Measurements from ENCODE around the gene HDGFL3.
A peak's percentile ranks its signal among the peaks of the same experiment; 100 is the strongest.
"Not testable (repeated sequence)": the region's sequence is repeated elsewhere in the genome, so short reads cannot be mapped to it uniquely, and the experiment has no call there.

Gene HDGFL3

DNA sequence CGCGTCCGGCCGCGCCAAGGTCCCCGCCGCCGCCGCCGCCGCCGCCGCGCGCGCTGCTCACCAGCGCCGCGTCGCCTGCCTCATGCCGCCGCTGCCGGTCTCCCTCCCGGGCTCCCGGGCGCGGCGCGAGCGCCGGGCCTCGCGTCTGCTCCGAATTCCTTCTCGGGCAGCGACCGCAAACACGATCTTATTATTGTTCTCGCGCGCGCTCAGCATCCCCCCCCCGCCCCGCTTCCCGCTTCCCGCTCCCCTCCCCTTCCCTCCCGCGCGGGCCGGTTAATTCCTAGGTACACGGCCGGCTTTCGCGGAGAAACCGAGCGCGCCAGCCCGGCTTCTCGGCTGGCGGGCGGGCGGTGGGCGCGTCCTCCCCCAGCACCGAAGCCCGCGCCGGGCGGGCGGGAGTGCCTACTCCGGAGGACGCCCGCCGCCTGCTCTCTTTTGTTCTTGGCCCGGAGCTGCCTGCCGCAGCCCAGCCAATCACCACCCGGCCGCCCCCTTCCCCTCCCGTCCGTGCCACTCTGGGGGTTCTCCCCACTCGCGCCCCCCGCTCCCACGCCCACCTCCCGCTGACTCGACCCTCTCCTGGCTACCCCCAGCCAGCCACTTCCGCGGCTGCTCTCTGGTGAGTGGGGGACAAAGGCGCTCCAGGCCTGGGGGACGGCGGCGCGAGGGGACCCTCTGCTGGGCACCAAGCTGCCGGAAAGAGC is at the start of gene HDGFL3:
HDGFL3 (minus strand) TSS at position 164 of the 707 bp plus-strand sequence. CDS start 409 bp downstream, outside the sequence.
- Histone ChIP-seq H3K4me1 (ENCODE audit: control insufficient read depth, insufficient read depth, low read length) (peaks cover 11% of the 10 kb centered on the region), H3K27me3 (ENCODE audit: control insufficient read depth, insufficient read depth, low read length) (no peaks in the 10 kb centered on the region), H3K36me3 (ENCODE audit: control insufficient read depth, insufficient read depth, low read length) (no peaks in the 10 kb centered on the region), H3K9ac (ENCODE audit: low read length) (peak within 1 kb of the TSS; percentile 63), H3K27ac (ENCODE audit: low read depth, low read length) (peak within 1 kb of the TSS; percentile 91), H3K4me3 (ENCODE audit: low read length) (peak within 1 kb of the TSS; percentile 78)

- no peaks in the 10 kb centered on the region for H3K36me3 ChIP-seq (ENCODE audit: control insufficient read depth, insufficient read depth, low read length)
- H3K4me3 ChIP-seq (ENCODE audit: low read length): no peak overlapping the region
- H3K27me3 ChIP-seq (ENCODE audit: control insufficient read depth, insufficient read depth, low read length): peaks cover 4% of the 10 kb centered on the region
- no peak overlapping the region for H3K9ac ChIP-seq (ENCODE audit: low read length)
- no peaks in the 10 kb centered on the region for H3K4me1 ChIP-seq (ENCODE audit: control insufficient read depth, insufficient read depth, low read length)
- H3K27ac ChIP-seq (ENCODE audit: low read depth, low read length): no peak overlapping the region
These were observed 43.2 kb upstream of the HDGFL3 start for GRCh38 chr15:83250781-83251180.

GRCh38 chr15:83249030-83249343 is 41.4 kb upstream of the HDGFL3 start:
- Histone ChIP-seq H3K4me3 (ENCODE audit: low read length) (no peak overlapping the region), H3K36me3 (ENCODE audit: control insufficient read depth, insufficient read depth, low read length) (no peaks in the 10 kb centered on the region), H3K27ac (ENCODE audit: low read depth, low read length) (no peak overlapping the region), H3K27me3 (ENCODE audit: control insufficient read depth, insufficient read depth, low read length) (peaks cover 4% of the 10 kb centered on the region), H3K4me1 (ENCODE audit: control insufficient read depth, insufficient read depth, low read length) (no peaks in the 10 kb centered on the region), H3K9ac (ENCODE audit: low read length) (no peak overlapping the region)

GRCh38 chr15:83248151-83249029 is 40.8 kb upstream of the HDGFL3 start:
- no peaks in the 10 kb centered on the region for H3K36me3 ChIP-seq (ENCODE audit: control insufficient read depth, insufficient read depth, low read length)
- no peaks in the 10 kb centered on the region for H3K4me1 ChIP-seq (ENCODE audit: control insufficient read depth, insufficient read depth, low read length)
- H3K27me3 ChIP-seq (ENCODE audit: control insufficient read depth, insufficient read depth, low read length): peaks cover 4% of the 10 kb centered on the region
- no peak overlapping the region for H3K9ac ChIP-seq (ENCODE audit: low read length)
- H3K4me3 ChIP-seq (ENCODE audit: low read length): no peak overlapping the region
- no peak overlapping the region for H3K27ac ChIP-seq (ENCODE audit: low read depth, low read length)

DNA sequence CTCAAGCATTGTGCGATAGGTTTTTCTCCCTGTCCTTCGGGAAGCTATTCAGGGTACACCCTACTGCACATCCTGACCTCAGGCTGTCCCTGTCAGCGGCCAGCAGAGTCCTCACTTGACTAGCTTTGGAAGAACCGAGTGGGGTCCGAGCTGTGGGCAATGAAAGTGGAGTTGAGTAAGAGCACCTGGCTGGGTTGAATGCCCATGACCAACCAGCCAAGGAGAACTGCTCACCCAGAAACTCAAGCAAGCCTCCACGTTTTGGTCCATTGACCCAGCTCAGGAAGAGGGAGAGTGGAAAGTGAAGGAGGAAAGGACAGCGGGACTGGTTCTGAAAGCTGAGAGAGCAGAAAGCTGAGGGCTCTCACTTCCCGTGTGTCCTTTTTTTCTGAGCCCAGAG is 36.0 kb upstream of the HDGFL3 start:
- Histone ChIP-seq H3K4me1 (ENCODE audit: control insufficient read depth, insufficient read depth, low read length) (no peaks in the 10 kb centered on the region), H3K36me3 (ENCODE audit: control insufficient read depth, insufficient read depth, low read length) (no peaks in the 10 kb centered on the region), H3K4me3 (ENCODE audit: low read length) (no peak overlapping the region), H3K9ac (ENCODE audit: low read length) (no peak overlapping the region), H3K27ac (ENCODE audit: low read depth, low read length) (no peak overlapping the region), H3K27me3 (ENCODE audit: control insufficient read depth, insufficient read depth, low read length) (peaks cover 4% of the 10 kb centered on the region)

DNA sequence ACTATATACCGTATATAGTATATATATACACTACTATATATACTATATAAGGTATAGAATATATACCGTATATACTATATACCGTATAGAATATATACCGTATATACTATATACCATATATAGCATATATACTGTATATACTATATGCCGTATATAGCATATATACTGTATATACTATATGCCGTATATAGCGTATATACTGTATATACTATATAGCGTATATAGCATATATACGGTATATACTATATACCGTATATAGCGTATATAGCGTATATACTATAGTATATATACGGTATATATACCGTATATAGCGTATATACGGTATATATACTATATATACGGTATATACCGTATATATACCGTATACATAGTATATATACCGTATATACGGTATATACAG is 22.6 kb upstream of the HDGFL3 start:
- Histone ChIP-seq H3K36me3 (ENCODE audit: control insufficient read depth, insufficient read depth, low read length) (no peaks in the 10 kb centered on the region), H3K27me3 (ENCODE audit: control insufficient read depth, insufficient read depth, low read length) (no peaks in the 10 kb centered on the region), H3K27ac (ENCODE audit: low read depth, low read length) (no peak overlapping the region), H3K9ac (ENCODE audit: low read length) (no peak overlapping the region), H3K4me1 (ENCODE audit: control insufficient read depth, insufficient read depth, low read length) (no peaks in the 10 kb centered on the region), H3K4me3 (ENCODE audit: low read length) (no peak overlapping the region)

GRCh38 chr15:83225449-83225848 is 17.8 kb upstream of the HDGFL3 start:
- Histone ChIP-seq H3K27ac (ENCODE audit: low read depth, low read length) (no peak overlapping the region), H3K4me3 (ENCODE audit: low read length) (no peak overlapping the region), H3K36me3 (ENCODE audit: control insufficient read depth, insufficient read depth, low read length) (no peaks in the 10 kb centered on the region), H3K4me1 (ENCODE audit: control insufficient read depth, insufficient read depth, low read length) (no peaks in the 10 kb centered on the region), H3K27me3 (ENCODE audit: control insufficient read depth, insufficient read depth, low read length) (no peaks in the 10 kb centered on the region), H3K9ac (ENCODE audit: low read length) (no peak overlapping the region)

- not testable (repeated sequence) for H3K4me1 ChIP-seq (ENCODE audit: control insufficient read depth, insufficient read depth, low read length); H3K36me3 ChIP-seq (ENCODE audit: control insufficient read depth, insufficient read depth, low read length); H3K27ac ChIP-seq (ENCODE audit: low read depth, low read length); H3K9ac ChIP-seq (ENCODE audit: low read length); H3K27me3 ChIP-seq (ENCODE audit: control insufficient read depth, insufficient read depth, low read length); H3K4me3 ChIP-seq (ENCODE audit: low read length)
These were observed 14.2 kb upstream of the HDGFL3 start for GRCh38 chr15:83221781-83222180.

GRCh38 chr15:83219026-83219425 is 11.4 kb upstream of the HDGFL3 start:
- H3K4me1 ChIP-seq (ENCODE audit: control insufficient read depth, insufficient read depth, low read length): no peaks in the 10 kb centered on the region
- no peak overlapping the region for H3K27ac ChIP-seq (ENCODE audit: low read depth, low read length)
- no peak overlapping the region for H3K4me3 ChIP-seq (ENCODE audit: low read length)
- no peaks in the 10 kb centered on the region for H3K36me3 ChIP-seq (ENCODE audit: control insufficient read depth, insufficient read depth, low read length)
- H3K27me3 ChIP-seq (ENCODE audit: control insufficient read depth, insufficient read depth, low read length): no peaks in the 10 kb centered on the region
- H3K9ac ChIP-seq (ENCODE audit: low read length): no peak overlapping the region

- Histone ChIP-seq H3K4me3 (ENCODE audit: low read length) (no peak overlapping the region), H3K27ac (ENCODE audit: low read depth, low read length) (no peak overlapping the region), H3K9ac (ENCODE audit: low read length) (no peak overlapping the region)
These were observed 7.7 kb upstream of the HDGFL3 start for GRCh38 chr15:83215306-83215705.

GRCh38 chr15:83210619-83211018 is 3.0 kb upstream of the HDGFL3 start:
- peaks cover 2% of the 10 kb centered on the region for H3K4me1 ChIP-seq (ENCODE audit: control insufficient read depth, insufficient read depth, low read length)
- no peak overlapping the region for H3K9ac ChIP-seq (ENCODE audit: low read length)
- no peak overlapping the region for H3K27ac ChIP-seq (ENCODE audit: low read depth, low read length)
- H3K27me3 ChIP-seq (ENCODE audit: control insufficient read depth, insufficient read depth, low read length): no peaks in the 10 kb centered on the region
- no peak overlapping the region for H3K4me3 ChIP-seq (ENCODE audit: low read length)
- no peaks in the 10 kb centered on the region for H3K36me3 ChIP-seq (ENCODE audit: control insufficient read depth, insufficient read depth, low read length)

More at GRCh38 chr15:83215306-83215705, 7.7 kb upstream of the HDGFL3 start:
- no peaks in the 10 kb centered on the region for H3K4me1 ChIP-seq (ENCODE audit: control insufficient read depth, insufficient read depth, low read length)
- no peaks in the 10 kb centered on the region for H3K36me3 ChIP-seq (ENCODE audit: control insufficient read depth, insufficient read depth, low read length)
- H3K27me3 ChIP-seq (ENCODE audit: control insufficient read depth, insufficient read depth, low read length): no peaks in the 10 kb centered on the region

DNA sequence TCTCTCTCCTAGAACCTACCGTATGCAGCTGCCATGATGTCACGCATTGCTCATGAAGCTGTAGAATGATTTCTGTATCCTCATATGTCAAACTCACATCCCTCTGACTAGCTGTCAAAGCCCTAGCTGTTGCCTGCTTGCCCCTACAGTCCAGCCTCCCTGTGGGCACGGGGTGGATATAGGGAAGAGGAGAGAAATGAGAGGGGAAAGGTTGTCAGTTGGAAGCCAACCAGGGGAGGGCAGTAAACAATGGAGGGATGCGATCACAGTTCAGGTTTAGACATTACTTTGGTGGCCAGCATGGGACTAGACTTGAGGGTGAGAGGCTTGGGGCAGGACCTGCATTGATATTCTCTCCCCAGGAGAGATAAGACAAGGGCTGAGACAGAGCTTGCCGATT is 1.7 kb upstream of the HDGFL3 start:
- Histone ChIP-seq H3K9ac (ENCODE audit: low read length) (no peak overlapping the region), H3K27ac (ENCODE audit: low read depth, low read length) (no peak overlapping the region), H3K4me1 (ENCODE audit: control insufficient read depth, insufficient read depth, low read length) (peaks cover 11% of the 10 kb centered on the region), H3K27me3 (ENCODE audit: control insufficient read depth, insufficient read depth, low read length) (no peaks in the 10 kb centered on the region), H3K36me3 (ENCODE audit: control insufficient read depth, insufficient read depth, low read length) (no peaks in the 10 kb centered on the region), H3K4me3 (ENCODE audit: low read length) (no peak overlapping the region)

DNA sequence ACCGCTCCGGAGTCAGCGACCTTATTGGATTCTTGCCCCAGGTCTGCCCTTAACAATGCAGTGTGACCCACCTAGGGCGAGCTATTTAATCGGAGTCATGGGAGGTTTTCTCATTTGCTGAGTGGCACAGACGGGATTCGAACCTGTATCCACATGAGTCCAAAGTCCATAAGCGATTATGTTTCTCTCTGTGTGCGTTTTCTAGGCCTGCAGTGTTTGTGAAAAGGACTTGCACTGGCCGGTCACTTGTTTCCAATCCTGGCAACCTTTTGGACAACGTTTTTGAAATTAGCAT is 691 bp upstream of the HDGFL3 start:
- Histone ChIP-seq H3K4me3 (ENCODE audit: low read length) (peak overlapping the region; percentile 78), H3K27ac (ENCODE audit: low read depth, low read length) (peak overlapping the region; percentile 75), H3K27me3 (ENCODE audit: control insufficient read depth, insufficient read depth, low read length) (no peaks in the 10 kb centered on the region), H3K36me3 (ENCODE audit: control insufficient read depth, insufficient read depth, low read length) (no peaks in the 10 kb centered on the region), H3K9ac (ENCODE audit: low read length) (peak overlapping the region; percentile 43), H3K4me1 (ENCODE audit: control insufficient read depth, insufficient read depth, low read length) (peaks cover 11% of the 10 kb centered on the region)
